NCI-H82 treated with DMSO at 0.1 percent for 48 hours (cell line): ENCODE data around the gene EFNB3.

Experiments
- DNase-seq: peaks from one replicate; lab custom pipeline; 2025; ENCODE audit not compliant: unreplicated experiment; lab: John Stamatoyannopoulos, UW

The EFNB3 gene

GRCh38 chr17:7697828-7698588 lies 7.0 kb upstream of the EFNB3 start:
- no peak for DNase-seq

GRCh38 chr17:7700510-7700909 lies 4.5 kb upstream of the EFNB3 start:
- DNase-seq = no peak

- no peak for DNase-seq
Observed at GRCh38 chr17:7701681-7702080, 3.3 kb upstream of the EFNB3 start.

- no peak for DNase-seq
Observed at GRCh38 chr17:7702776-7703175, 2.2 kb upstream of the EFNB3 start.

- DNase-seq = peak; percentile 81
Observed at GRCh38 chr17:7703584-7704479, 1.2 kb upstream of the EFNB3 start.

GRCh38 chr17:7705269-7706255 lies 560 bp downstream of the EFNB3 start:
- no peak for DNase-seq

GRCh38 chr17:7706631-7707354 lies 1.8 kb downstream of the EFNB3 start:
- DNase-seq = no peak

- DNase-seq = no peak
Observed at GRCh38 chr17:7707446-7707845, 2.4 kb downstream of the EFNB3 start.

- DNase-seq = no peak
Observed at GRCh38 chr17:7707858-7708750, 3.1 kb downstream of the EFNB3 start.

- DNase-seq = no peak
Observed at GRCh38 chr17:7709031-7709430, 4.0 kb downstream of the EFNB3 start.

GRCh38 chr17:7710301-7710700 lies 5.3 kb downstream of the EFNB3 start:
- no peak for DNase-seq

GRCh38 chr17:7711051-7711755 lies 6.2 kb downstream of the EFNB3 start:
- no peak for DNase-seq

GRCh38 chr17:7712111-7712771 lies 7.2 kb downstream of the EFNB3 start:
- DNase-seq = no peak

GRCh38 chr17:7713782-7714181 lies 8.8 kb downstream of the EFNB3 start:
- DNase-seq = no peak

- DNase-seq = no peak
Observed at GRCh38 chr17:7714721-7715594, 10.0 kb downstream of the EFNB3 start.

- DNase-seq = peak; percentile 81
Observed at GRCh38 chr17:7715936-7716886, 11.2 kb downstream of the EFNB3 start.
